Measurements from ENCODE around the gene ABHD6.
"Not testable (repeated sequence)": the region's sequence is repeated elsewhere in the genome, so short reads cannot be mapped to it uniquely, and the experiment has no call there.

Gene ABHD6, protein sequence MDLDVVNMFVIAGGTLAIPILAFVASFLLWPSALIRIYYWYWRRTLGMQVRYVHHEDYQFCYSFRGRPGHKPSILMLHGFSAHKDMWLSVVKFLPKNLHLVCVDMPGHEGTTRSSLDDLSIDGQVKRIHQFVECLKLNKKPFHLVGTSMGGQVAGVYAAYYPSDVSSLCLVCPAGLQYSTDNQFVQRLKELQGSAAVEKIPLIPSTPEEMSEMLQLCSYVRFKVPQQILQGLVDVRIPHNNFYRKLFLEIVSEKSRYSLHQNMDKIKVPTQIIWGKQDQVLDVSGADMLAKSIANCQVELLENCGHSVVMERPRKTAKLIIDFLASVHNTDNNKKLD

DNA sequence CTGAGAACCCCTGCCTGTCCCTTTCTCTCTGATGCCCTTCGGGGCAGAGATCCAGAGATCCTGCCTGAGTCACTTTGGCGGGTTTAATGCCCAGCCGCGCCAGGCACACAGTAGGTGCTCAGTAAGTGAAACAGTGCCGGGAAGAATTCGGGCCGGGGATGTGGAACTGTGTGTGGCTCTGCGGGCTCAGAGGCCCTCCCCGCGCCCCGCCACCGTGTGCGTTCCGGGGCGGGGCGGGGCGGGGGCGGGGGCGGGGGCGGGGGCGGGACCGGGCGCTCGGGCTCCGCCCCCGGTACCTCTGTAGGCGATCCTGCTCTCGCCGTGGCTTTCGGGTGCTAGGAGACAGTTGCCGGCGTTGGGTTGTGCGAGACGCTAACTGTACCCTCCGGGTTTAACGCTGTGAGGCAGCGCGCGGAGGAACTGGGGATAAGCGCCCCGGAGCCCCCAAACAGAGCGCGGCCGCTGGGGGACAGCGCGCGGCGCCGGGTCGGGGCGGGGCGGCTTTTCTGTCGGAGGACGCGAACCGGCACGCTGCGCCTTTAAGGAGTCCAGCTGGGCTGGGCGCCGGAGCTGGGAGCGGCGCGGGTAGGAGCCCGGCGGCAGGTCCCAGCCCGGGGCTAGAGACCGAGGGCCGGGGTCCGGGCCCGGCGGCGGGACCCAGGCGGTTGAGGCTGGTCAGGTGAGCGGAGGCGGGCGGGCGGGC lies at the start of gene ABHD6:
TSS of gene ABHD6 (plus strand) at position 555 of the 703 bp plus-strand sequence. CDS start 18,795 bp downstream, outside the sequence.
- in situ Hi-C loops (cut with MboI; ENCODE audit: low sequenced_read_pairs), result no loop called here

DNA sequence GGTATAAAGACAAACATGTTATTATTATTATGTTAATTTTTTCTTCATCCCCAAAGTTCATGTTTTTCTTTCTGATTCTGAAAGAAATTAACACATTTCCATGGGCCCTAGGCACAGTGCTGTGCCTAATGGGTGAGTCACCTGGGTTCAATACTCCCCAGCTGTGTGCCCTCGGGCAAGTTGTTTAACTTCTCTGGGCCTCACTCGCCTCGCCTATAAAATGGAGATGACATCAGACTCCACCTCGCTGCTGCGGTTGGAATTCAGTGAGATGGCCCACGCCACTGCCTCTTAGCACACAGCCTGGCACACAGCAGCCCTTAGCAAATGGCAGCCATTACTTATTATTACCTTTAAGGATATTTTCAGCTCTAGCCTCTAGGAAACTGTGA lies 49.4 kb upstream of the ABHD6 start:
- in situ Hi-C loops (cut with MboI; ENCODE audit: low sequenced_read_pairs), result loop anchor here (25.0 kb wide), 1 partner anchor 349 kb away; the partner anchor contains the start of gene ACOX2

DNA sequence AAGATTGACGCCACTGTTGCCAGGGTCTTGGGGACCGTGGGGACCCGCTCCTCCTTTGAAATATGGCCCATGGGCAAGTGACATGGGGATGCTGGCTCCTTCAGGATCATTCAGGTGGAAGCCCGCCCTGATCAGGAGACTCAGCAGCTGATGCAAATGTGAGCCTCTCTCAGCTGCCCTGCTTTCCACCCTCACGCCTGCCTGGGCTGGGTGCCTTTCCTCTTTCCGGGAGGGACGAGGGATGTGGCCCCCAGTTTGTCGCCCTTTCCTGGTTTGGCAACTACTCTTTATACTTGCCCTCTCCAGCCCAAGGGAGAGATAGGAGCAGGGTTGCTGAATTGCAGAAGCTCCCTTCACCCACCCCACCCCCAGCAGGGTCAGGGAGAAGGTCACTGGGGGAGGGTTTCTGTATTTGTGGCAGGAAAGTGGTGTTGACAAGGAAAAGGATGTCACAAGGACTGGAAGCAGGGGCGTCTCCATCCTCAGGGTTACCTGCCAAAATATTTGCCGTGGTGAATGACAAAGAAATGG lies 48.6 kb upstream of the ABHD6 start:
- in situ Hi-C loops (cut with MboI; ENCODE audit: low sequenced_read_pairs), result loop anchor here (25.0 kb wide), 1 partner anchor 348 kb away; the partner anchor contains the start of gene ACOX2

DNA sequence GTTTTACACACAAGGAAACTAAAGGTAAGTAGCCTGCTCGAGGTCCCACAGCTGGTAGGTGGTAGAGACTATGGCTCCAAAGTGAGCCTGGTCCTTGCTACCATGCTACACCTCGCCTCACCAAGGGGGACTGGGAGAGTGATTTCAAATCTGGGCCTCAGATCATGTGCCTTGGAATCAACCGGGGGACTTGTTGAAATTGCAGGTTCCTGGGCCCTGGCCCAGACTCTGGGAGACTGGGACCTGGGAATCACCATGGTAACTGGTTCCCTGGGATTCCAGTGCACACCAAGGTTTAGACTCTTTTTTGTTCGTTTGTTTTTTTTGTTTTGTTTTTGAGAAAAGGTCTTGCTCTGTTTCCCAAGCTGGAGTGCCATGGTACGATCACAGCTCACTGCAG lies 47.9 kb upstream of the ABHD6 start:
- in situ Hi-C loops (cut with MboI; ENCODE audit: low sequenced_read_pairs), result loop anchor here (25.0 kb wide), 1 partner anchor 348 kb away; the partner anchor contains the start of gene ACOX2

DNA sequence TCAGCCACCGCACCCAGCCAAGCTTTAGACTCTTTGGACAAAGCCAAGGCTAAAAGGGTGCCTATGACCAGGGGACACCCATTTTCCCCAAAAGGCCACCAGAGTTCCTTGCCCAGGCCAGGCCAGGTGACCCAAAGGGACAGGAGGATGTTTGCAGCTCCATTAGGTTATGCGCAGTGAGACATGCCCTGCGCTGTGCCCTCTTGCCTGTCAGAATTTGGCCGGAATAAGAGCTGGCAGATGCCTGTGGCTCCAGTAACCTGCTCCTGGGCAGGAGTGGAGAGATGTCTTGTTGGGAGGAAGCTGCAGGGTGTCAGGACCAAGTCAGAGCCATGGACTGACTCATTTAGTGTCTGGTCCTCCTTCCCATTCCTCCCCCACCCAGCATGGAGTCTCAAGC lies 47.3 kb upstream of the ABHD6 start:
- in situ Hi-C loops (cut with MboI; ENCODE audit: low sequenced_read_pairs), result loop anchor here (25.0 kb wide), 1 partner anchor 347 kb away; the partner anchor contains the start of gene ACOX2

DNA sequence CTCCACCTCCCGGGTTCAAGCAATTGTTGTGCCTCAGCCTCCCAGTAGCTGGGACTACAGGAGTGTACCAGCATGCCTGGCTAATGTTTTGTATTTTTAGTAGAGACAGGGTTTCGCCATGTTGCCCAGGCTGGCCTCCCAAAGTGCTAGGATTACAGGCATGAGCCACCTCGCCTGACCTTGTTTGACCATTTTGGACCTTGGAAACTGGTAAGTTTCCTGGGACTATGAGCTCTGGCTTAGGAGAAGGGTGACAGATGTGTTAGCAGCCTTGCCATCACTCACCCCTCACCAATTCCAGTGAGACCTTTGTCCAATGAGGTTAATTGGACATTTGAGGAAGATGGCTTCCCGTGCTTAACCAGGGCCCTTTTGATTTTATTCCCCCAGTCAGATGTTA lies 46.7 kb upstream of the ABHD6 start:
- in situ Hi-C loops (cut with MboI; ENCODE audit: low sequenced_read_pairs), result loop anchor here (25.0 kb wide), 1 partner anchor 346 kb away; the partner anchor contains the start of gene ACOX2

DNA sequence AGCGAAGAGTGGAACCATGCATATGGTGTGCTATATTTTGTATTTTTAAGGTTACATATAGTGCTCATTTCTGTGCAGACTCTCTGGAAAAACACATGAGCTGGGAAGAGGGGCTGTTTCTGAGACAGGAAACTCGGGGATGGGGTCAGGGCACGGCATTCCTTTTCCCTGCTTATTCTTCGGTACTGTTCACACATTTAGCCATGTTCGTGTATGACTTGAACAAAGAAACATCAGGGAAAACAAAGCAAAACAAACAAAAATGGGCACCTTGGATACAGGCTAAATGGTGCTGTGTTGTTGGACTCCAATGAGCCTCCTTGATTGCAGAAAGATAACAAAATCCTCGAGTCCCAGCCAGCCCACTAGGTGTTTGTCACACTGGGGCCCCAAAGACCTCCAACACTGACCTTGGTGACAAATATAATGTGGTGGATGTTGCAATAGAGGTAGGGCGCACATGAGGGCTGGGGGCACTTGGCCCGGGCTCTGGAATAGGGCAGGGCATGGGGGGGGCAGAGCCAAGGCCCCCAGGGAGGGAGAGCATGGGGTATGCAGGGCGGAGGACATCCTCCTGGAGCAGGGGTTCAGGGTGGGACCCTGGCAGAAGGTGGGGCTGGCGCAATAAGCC lies 46.1 kb upstream of the ABHD6 start:
- in situ Hi-C loops (cut with MboI; ENCODE audit: low sequenced_read_pairs), result loop anchor here (25.0 kb wide), 1 partner anchor 346 kb away; the partner anchor contains the start of gene ACOX2

DNA sequence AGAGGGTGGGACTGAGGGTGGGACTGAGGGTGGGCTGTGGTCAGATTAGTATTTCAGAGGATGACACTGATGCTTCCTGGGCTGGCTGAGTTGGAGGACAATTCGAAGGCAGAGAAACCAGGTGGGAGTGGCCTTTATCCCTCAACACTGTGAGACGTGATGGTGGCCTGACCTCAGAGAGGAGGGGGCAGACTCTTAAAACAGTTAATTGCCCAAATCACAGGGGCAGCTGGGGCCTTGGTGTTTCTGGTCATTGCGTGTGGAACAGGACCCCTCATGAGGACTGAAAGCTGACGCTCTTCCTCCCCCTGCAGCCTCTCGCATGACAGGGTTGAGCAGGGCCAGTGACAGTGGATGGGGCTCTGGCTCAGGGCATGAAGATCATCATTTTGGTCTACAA lies 45.5 kb upstream of the ABHD6 start:
- in situ Hi-C loops (cut with MboI; ENCODE audit: low sequenced_read_pairs), result loop anchor here (25.0 kb wide), 1 partner anchor 345 kb away; the partner anchor contains the start of gene ACOX2

DNA sequence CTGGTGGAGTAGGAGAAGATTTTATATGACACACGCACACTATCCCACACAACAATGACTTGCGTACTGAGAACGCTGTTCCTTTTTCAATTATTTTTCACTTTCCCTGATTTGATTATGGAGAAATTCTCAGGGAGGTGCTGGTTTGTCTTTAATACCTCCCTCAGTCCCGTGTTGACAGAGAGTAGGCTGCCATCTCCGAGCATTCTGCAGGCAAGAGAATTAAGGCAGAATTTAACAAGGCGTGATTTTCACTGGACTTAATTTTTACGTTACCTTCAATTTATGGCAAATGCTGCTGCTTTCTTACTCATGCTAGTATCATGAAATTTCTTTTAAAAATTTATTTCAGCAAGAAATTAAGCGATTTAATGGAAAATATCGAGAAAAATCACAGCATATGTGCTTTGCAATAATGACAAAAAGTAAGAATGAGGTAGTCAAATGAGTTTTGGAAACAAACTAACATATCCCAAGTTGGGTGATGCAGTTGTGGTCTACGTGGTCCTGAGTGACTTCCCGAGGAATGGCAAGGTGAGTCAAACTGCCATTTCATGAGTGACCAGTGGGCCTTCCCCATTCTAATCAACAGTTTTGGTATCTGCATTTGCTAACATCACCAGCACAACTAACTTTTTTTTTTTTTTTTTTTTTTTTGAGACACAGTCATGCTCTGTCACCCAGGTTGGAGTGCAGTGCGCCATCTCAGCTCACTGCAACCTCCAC lies 43.7 kb upstream of the ABHD6 start:
- in situ Hi-C loops (cut with MboI; ENCODE audit: low sequenced_read_pairs), result loop anchor here (25.0 kb wide), 1 partner anchor 343 kb away; the partner anchor contains the start of gene ACOX2

DNA sequence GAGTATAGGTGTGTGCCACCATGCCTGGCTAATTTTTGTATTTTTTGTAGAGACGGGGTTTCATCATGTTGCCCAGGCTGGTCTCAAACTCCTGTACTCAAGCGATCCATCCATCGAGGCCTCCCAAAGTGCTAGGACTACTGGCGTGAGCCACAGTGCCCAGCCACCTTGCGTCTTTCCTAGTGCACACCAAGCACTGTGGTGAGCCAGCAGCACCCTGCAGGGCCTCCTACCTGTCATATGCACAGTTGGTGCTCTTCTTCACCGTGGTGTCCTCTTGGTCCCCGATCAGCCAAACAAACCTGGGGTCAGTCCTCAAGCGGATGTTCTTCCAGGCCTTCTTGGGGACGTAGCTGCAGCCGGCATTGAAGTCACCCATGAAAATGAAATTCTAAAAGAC lies 40.0 kb upstream of the ABHD6 start:
- in situ Hi-C loops (cut with MboI; ENCODE audit: low sequenced_read_pairs), result loop anchor here (25.0 kb wide), 1 partner anchor 340 kb away; the partner anchor contains the start of gene ACOX2

DNA sequence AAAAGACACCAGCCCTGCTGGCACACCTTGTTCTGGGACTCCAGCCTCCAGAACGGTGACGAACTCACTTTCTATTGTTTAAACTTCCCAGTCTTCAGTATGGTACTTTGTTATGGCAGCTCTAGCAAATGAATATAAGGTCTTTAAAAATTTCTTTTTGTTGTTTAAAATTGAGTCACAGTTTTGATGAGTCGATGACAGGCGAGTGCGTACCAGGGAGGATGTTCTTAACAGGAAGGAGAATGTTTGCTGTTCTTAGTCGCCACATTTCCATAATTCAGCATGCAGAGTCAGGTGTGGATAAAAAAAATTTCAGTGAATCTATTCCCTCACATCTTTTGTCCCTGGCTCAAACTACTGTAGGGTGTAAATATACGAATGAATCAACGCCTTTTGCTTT lies 39.2 kb upstream of the ABHD6 start:
- in situ Hi-C loops (cut with MboI; ENCODE audit: low sequenced_read_pairs), result loop anchor here (25.0 kb wide), 1 partner anchor 339 kb away; the partner anchor contains the start of gene ACOX2

DNA sequence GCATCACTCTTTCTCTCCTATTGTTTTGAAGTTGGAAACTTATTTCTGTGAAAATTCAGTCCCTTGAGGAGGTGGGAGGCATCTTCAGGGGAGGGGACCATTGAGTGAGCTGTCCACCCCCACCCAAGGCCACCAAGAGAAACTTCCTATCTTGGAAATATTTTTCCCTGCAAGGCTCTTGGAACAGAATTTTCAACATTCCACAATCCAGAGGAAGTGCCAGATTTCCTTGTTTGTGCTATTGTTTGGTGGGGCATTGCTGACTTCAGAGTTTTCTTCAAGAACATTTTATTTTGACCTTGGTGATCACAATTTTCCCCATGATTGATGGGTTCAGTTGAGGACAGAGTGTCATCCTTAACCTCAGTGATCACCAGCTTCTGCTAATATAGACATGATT lies 38.8 kb upstream of the ABHD6 start:
- in situ Hi-C loops (cut with MboI; ENCODE audit: low sequenced_read_pairs), result loop anchor here (25.0 kb wide), 1 partner anchor 338 kb away; the partner anchor contains the start of gene ACOX2

DNA sequence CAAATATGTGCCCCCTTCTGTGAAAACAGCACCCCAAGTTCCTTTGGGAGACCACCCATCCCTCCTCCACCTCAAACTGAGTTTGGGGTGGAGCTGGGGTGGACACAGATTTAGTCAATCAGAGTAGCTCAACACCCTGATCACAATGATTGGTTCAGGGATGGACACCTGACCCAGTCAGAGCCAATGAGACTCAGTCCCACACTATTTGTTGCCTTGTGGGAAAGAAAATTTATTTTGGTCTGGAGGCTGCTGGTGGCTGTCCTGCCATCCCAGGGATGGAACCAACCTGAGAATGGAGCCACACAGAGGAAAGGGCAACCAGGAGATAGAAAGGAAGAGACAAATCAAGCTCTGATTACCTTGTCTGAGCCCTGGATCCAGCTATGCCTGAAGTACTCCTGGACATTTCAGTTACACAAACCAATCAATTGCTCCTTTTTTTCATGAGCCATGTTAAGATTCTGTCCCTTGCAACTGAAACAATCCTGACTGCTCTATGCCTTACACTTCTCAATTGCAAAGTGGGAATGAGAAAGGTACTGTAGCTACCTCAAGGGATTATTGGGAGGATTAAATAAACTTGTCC lies 37.4 kb upstream of the ABHD6 start:
- in situ Hi-C loops (cut with MboI; ENCODE audit: low sequenced_read_pairs), result no loop called here

DNA sequence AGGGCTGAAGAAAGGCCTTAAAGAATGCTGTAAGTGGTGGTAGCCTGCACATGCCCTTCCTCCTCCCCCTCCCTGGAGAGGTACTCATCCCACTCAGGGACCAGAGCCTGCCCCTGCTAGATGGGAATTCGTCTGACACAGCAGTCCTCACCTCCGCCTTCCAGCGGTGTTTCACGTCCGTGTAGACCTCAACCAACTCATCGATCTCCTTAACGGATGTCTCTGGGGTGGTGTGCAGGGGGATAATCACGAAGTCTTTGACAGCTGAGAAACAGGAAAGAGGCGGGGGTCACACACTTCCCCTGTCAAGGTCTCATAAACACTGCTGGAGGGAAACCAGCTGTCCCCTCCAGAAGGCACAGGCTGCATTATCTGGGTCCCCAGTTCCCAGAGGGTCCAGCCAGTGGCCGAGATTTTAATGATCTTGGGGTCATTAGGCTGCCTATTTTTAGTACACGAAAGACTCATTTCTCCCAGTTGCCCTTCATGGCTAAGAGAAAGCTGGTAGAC lies 36.7 kb upstream of the ABHD6 start:
- in situ Hi-C loops (cut with MboI; ENCODE audit: low sequenced_read_pairs), result no loop called here

DNA sequence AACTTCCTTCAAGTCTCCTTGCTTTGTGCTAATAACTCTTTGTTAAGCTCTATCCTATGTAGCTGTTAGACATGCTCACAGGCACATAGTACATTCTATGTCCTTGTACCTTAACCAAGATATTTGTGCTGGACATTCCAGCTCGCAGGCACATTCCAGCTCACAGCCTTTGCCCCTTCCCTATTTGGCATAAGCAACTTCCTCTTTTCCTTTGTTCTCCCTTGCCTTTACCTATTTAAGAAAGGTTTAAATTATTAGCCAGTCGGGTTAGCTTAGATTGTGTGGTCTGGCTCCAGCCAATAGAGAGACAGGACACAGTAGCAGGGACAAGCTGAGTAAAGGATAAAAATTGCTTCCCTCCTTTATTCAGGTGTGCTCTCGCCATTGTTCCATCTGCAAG lies 36.1 kb upstream of the ABHD6 start:
- in situ Hi-C loops (cut with MboI; ENCODE audit: low sequenced_read_pairs), result not testable (repeated sequence)

DNA sequence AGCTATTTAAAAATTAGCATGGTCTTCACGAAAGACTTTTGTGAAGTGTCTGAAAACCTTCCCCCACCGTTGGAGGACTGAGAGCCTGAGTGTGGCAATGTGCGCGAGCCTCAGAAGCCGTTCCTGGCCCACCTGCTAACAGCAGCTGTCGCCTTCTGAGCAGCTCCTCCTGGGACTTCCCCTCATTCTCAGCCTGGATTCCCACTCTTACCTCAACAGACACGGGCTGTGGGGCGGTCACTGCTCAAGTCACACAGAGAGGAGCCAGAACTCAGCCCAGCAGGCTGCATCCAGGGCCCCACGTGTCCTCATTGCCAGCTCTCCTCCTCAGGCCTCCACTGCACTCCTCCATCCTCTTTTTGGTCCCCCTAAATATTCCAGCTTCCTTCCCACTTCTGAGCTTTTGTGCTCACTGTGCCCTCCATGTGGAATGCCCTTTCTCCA lies 34.7 kb upstream of the ABHD6 start:
- in situ Hi-C loops (cut with MboI; ENCODE audit: low sequenced_read_pairs), result no loop called here

DNA sequence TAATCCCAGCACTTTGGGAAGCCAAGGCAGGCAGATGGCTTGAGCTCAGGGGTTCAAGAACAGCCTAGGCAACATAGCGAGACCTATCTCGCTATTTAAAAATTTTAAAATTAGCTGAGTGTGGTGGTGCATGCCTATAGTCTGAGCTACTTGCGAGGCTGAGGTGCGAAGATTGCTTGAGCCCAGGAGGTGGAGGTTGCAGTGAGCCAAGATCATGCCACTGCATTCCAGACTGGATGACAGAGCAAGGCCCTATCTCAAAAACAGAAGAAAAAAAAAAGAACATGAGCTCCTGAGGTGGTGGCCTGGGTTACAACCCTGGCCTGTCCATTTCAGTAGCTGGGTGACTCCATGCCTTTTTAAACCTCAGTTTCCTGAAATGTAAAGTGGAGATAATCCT lies 34.1 kb upstream of the ABHD6 start:
- in situ Hi-C loops (cut with MboI; ENCODE audit: low sequenced_read_pairs), result no loop called here

DNA sequence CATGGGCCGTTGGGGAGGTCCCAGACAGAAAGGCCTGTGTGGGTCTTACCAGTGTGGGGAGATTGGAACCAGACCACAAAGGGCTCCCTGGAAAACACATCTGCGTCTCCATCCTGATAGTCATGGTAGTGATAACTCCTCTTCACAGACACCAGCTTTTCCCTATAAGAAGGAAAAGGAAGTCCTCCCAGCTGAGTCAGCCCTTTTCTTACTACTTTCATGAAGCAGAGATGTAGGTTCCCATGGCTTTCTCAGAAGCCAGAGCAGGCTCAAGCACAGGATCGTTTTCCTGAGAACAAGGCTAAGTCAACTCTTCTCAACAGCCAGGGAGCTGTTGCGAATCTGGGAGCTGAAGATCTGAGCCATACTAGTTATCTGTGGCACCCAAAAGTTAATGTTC lies 32.9 kb upstream of the ABHD6 start:
- in situ Hi-C loops (cut with MboI; ENCODE audit: low sequenced_read_pairs), result no loop called here

DNA sequence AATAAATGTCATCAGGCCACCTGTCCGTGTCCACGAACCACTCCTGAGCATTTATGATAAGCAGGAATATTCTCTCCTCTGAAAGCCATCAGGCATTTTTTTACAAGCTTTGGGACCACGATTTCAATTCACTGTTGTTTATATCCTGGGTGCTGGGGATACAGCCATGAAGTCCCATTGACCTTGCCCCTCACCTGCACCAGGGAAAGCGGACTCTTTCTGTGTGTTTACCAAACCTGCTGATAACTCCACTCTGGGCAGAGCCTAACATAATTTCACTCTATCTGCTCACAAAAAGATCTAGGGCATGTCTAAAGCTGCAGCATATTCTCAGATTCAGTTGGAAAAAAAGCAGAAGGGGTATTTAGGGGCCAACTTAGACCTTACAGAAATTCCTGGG lies 31.6 kb upstream of the ABHD6 start:
- in situ Hi-C loops (cut with MboI; ENCODE audit: low sequenced_read_pairs), result no loop called here
